ENCODE results near the gene ABCA2.

DNA sequence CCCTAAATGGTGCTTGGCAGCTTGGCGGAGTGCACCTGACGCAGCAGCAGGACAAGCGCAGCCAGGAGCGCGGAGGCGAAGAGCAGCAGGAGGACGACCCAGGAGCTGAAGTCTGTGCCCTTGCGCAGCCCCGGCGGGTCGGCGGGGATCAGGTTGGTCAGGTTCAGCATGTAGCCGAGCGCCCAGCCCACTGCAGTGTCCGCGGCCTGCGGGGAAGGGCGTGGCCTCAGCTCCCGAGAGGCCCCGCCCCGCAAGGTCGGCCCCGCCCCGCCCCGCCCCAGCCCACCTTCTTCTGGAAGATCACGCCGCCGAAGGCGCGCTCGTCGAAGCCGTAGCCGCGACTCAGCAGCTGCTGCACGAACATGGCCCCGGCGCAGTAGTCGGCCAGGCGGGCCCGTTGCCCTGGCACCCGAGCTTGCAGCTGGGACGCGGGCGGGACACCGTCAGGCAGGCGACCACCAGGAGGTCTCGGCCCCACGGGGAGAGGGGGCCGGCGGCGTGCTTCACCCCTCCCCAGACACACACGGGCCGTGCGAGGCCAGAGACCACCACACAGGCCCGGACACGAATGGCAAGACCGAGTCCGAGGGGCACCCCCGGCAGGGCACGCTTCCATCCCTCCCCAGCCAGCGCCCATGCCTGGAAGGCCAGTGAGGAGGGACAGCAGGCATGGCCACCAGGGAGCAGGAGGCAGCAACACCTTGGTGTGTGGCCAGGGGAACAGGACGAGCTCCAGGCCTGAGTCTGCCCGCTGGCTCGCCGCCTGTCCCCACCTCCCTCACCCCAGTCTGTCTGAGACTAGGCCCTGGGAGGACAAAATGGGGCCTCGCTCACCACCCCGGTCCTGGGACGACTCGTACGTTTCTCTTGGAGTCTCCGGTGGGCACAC, 20.9 kb upstream of the ABCA2 start:
- TF ChIP-seq, protein P1, sequence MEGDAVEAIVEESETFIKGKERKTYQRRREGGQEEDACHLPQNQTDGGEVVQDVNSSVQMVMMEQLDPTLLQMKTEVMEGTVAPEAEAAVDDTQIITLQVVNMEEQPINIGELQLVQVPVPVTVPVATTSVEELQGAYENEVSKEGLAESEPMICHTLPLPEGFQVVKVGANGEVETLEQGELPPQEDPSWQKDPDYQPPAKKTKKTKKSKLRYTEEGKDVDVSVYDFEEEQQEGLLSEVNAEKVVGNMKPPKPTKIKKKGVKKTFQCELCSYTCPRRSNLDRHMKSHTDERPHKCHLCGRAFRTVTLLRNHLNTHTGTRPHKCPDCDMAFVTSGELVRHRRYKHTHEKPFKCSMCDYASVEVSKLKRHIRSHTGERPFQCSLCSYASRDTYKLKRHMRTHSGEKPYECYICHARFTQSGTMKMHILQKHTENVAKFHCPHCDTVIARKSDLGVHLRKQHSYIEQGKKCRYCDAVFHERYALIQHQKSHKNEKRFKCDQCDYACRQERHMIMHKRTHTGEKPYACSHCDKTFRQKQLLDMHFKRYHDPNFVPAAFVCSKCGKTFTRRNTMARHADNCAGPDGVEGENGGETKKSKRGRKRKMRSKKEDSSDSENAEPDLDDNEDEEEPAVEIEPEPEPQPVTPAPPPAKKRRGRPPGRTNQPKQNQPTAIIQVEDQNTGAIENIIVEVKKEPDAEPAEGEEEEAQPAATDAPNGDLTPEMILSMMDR (IDR thresholded peaks at IDR 0.05) = no peak
- no peak for TF ChIP-seq POLR2A (IDR thresholded peaks at IDR 0.05)
- TF ChIP-seq POLR2AphosphoS5 (IDR thresholded peaks at IDR 0.05) = no peak
- TF ChIP-seq EP300 (IDR thresholded peaks at IDR 0.05; ENCODE audit: low read depth) = no peak

Data from transverse colon (tissue), 4 donors.